Activated naive CD8-positive, alpha-beta T cell treated with anti-CD3 and anti-CD28 coated beads, Interleukin-2, amount 10 ng/mL, durations not matched to agents 7 days and 5 days (primary cell): ENCODE data around the gene COL4A2. TPM values are rescaled to one million over a fixed set of nuclear protein-coding genes. Genes with fewer than 3 reads are reported as not detected.

Experiments
- ATAC-seq: fragments of 150-1000 bp; cut with Tn5 transposase; one replicate; pipeline ENCODE4 v1.10.0; 2021; ENCODE audit warnings: low read depth, moderate library complexity
- POLR2A ChIA-PET: fragments of 350-600 bp; sonication (Branson Sonifier 250); formaldehyde crosslinking; loops from one replicate; lab custom pipeline; 2021; ENCODE audit warnings: antibody characterized with exemption; lab: Charles Lee
- DNase-seq: peaks from one replicate; pipeline ENCODE4 v3.0.0; 2021
- H3K27ac Mint-ChIP-seq: one replicate; pipeline ENCODE4 v1.8.0; 2022; ENCODE audit warnings: mild to moderate bottlenecking, mixed read lengths
- H3K27me3 Mint-ChIP-seq: one replicate; pipeline ENCODE4 v1.8.0; 2022; ENCODE audit warnings: mild to moderate bottlenecking, moderate library complexity, mixed read lengths
- H3K36me3 Mint-ChIP-seq: one replicate; pipeline ENCODE4 v1.8.0; 2021; ENCODE audit warnings: mild to moderate bottlenecking, mixed read lengths
- H3K4me1 Mint-ChIP-seq: one replicate; pipeline ENCODE4 v1.8.0; 2021; ENCODE audit warnings: mixed read lengths
- H3K4me3 Mint-ChIP-seq: one replicate; pipeline ENCODE4 v1.8.0; 2022; ENCODE audit warnings: mild to moderate bottlenecking, moderate library complexity, mixed read lengths
- H3K9me3 Mint-ChIP-seq: one replicate; pipeline ENCODE4 v1.8.0; 2021; ENCODE audit warnings: mixed read lengths
- total RNA-seq, 2 experiments: library from RNA; stranded (reverse); gene quantifications; one replicate each; pipeline ENCODE4 v1.2.3, GENCODE V29; 2021

Gene COL4A2
- total RNA-seq, 2 experiments from 2014 or later = not detected

DNA sequence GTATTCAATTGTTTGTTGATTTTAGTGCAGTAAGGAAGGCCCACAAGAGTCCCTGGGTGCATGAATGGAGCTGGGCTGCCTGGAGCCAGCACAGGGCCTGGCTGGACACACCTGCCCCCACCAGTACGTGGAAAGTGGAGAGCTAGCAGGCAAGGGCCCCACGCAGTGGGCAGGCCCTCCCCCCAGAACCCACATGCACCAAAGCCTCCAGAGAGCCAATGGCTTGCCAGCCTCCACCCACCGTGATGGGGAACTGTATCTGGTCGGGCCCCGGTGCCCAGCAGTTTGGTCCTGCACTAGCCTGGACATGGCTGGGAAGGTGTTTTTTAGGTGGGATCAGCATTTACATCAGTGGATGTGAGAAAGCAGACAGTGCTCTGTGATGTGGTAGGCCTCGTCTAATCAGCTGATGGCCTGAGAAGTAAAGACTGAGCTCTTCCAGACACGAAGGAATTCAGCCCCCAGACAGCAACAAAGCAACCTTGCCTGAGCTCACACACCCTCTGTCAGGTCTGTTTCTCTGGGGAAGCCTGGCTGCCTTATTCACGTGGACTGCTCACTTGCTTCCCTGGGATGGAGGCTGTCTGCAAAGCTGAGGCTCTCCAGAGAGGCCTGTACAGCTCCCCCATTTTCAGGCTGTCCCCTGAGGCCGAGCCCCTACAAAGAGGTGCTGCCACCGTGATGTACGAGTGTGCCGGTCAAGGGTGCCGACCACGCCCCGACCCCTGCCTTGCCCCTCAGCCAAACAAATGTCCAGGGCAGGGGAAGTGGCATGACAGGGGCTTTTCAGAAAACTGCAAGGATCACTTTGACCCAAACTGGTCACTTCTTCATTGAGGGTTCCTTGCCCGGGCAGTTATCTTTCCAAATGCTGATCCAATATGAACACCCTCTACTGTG, 226.9 kb downstream of the COL4A2 start:
- ATAC-seq (no peak), DNase-seq (no peak)
- Mint-ChIP-seq H3K27ac (no peak overlapping the region), H3K9me3 (peaks cover 2% of the 10 kb centered on the region), H3K4me3 (no peak overlapping the region), H3K27me3 (no peaks in the 10 kb centered on the region), H3K4me1 (peaks cover 12% of the 10 kb centered on the region), H3K36me3 (peaks cover 6% of the 10 kb centered on the region)
- POLR2A ChIA-PET = no interaction called here

DNA sequence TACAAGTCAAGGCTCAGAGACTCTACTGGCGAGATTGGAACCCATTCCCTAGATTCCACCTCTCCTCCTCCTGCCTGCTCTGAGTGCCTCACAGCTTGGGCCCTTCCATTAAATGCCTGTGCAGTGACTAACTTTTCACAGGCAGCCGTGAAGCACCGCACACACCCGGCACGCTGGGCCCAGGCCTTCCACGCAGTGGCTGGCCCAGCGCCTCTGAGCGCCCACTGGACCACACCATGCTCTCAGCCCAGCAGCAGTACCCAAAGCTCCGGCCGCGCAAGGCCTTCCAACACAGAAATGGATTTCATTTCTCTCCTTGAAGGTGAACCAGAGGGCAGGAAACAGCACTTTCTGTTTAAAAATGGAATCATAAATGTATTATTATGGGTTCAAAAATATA, 228.4 kb downstream of the COL4A2 start:
- H3K27ac Mint-ChIP-seq = no peak overlapping the region
- ATAC-seq = no peak
- H3K9me3 Mint-ChIP-seq = peaks cover 2% of the 10 kb centered on the region

DNA sequence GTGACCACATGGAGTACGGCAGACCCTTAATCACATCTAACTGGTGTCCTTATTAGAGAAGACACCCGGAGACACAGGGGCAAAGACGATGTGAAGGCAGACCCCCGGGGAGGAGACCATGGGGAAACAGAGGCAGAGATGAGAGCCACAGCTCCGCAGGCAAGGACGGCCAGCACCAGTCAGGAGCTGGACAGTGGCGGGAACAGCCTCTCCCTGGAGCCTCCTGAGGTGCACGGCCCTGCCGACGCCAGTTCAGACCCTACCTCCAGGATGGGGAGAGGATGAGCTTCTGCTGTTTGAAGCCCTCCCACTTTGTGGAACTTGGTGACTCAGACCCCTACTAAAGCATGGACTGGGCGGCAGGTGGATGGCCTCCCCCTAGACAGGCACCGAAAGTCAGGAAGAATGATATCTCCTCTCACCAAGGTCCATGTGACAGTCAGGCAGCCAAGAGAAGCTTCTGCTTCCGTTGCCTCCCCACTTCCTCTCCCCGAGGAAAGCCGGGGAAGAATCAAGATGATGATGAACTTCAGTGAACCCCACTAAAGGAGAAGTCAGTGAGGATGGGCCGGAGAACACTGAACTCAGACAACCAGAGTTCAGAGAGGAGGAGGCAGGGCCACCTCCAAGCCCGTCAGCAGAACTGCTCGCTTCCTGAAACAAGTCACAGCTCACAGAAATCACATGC, 229.1 kb downstream of the COL4A2 start:
- Mint-ChIP-seq H3K9me3 (no peaks in the 10 kb centered on the region), H3K4me3 (peak overlapping the region; percentile 60), H3K27ac (peak overlapping the region; percentile 38), H3K27me3 (no peaks in the 10 kb centered on the region), H3K4me1 (peaks cover 12% of the 10 kb centered on the region), H3K36me3 (no peaks in the 10 kb centered on the region)
- ATAC-seq (no peak), DNase-seq (no peak)
- POLR2A ChIA-PET = interaction anchor here (0.7 kb wide), 1 partner anchor 110 kb away, joined by 3 read pairs; no protein-coding TSS in a partner anchor

More for the DNA sequence above, 228.4 kb downstream of the COL4A2 start:
- Mint-ChIP-seq H3K4me3 (no peak overlapping the region), H3K36me3 (peaks cover 3% of the 10 kb centered on the region), H3K4me1 (peaks cover 12% of the 10 kb centered on the region), H3K27me3 (no peaks in the 10 kb centered on the region)
- DNase-seq = no peak
- POLR2A ChIA-PET = interaction anchor here (0.7 kb wide), 1 partner anchor 111 kb away, joined by 3 read pairs; no protein-coding TSS in a partner anchor

DNA sequence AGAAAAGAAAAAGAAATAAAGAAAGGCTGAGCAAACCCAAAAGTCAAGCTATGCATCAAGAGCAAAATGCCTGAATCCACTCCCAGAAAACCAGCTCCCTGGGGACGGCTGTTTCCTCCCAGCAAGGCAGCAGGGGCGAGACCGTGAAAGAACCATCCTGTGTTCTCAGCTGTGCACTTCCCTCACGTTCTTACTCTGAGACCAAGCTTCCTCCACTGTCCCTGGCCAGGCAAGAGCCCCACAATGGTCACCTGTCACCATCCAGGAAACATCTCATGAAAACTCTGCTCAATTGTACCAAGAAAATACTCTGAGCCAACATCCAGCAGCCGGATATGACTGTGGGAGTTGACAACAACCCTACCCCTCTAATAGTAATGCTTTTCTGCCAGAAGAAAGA, 231.5 kb downstream of the COL4A2 start:
- H3K4me3 Mint-ChIP-seq = no peak overlapping the region
- POLR2A ChIA-PET = no interaction called here
- H3K4me1 Mint-ChIP-seq = peaks cover 12% of the 10 kb centered on the region
- DNase-seq (no peak), ATAC-seq (no peak)
- no peaks in the 10 kb centered on the region for H3K27me3 Mint-ChIP-seq
- H3K9me3 Mint-ChIP-seq = no peaks in the 10 kb centered on the region
- H3K27ac Mint-ChIP-seq = no peak overlapping the region
- H3K36me3 Mint-ChIP-seq = no peaks in the 10 kb centered on the region

DNA sequence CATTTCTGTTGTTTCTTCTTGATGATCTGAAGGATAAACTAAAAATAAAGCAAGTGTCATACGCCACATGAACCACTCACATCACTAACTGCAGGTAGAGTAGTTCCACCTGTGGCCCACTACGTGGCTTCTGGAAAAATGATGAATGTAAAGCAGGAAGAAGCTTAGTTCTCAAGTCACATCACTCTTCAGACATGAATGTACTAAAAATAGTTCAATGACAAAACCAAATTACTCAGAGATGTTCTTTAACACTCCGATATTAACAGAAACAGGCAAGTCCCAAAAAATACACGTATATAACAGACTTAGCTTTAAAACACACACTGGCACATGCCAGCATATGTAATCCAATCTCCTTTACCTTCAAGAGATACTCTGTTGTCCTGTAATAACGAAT, 232.8 kb downstream of the COL4A2 start:
- Mint-ChIP-seq H3K27me3 (no peaks in the 10 kb centered on the region), H3K4me1 (peaks cover 12% of the 10 kb centered on the region), H3K27ac (no peak overlapping the region), H3K4me3 (no peak overlapping the region), H3K36me3 (peaks cover under 1% of the 10 kb centered on the region), H3K9me3 (no peaks in the 10 kb centered on the region)
- DNase-seq (no peak), ATAC-seq (no peak)
- POLR2A ChIA-PET = no interaction called here

DNA sequence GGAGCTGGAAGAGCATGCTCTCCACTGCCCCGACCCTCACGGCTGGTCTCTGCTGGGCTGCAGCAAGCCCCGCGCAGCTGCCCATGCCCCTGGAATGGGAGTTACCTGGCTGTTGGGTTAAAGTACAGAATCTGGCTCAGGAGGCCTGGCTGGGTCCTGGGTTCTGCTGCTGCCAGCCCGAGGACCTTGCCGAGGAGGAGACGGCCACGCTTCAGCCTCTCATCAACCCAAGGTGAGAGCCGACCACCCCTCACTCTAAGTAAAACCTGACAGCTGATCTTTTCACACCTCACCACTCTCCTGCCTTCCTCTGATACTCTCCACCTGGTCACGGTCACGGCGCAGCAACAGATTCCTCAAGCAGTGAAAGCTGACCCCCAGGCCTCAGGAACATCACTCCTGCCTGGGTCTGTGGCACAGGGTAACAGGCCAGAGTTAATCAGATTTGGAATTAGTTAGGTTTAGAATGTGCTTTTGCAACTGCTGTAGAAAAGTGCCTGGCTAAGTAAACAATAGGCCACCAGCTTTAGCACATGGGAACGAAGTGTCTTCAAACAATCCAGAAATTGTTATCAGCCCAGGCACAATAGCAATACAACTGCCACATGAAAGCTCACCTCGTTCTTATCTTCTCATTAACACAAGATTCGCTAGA, 233.9 kb downstream of the COL4A2 start:
- Mint-ChIP-seq H3K9me3 (no peaks in the 10 kb centered on the region), H3K36me3 (peaks cover 9% of the 10 kb centered on the region), H3K4me3 (no peak overlapping the region), H3K27ac (no peak overlapping the region), H3K27me3 (no peaks in the 10 kb centered on the region), H3K4me1 (peaks cover 10% of the 10 kb centered on the region)
- POLR2A ChIA-PET = no interaction called here
- no peak for DNase-seq
- ATAC-seq = no peak

DNA sequence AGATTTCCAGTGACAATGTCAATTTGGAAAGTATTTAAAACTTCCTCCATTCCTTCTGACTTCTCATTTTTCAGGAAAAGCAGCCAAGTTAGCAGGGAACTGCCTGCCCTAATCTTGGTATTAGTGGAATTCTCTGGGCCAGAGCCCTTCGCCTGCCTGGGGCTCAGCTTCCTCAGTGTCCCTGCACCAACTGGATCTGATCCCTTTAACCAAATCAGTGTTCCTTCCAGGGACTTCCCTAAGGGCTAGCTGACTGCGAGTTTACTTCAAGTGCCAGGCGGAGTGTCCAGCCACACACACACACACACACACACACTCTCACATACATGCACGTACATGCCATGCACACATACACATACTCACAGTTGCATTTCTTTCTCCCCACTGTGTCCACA, 234.4 kb downstream of the COL4A2 start:
- Mint-ChIP-seq H3K27ac (no peak overlapping the region), H3K4me1 (peaks cover 7% of the 10 kb centered on the region), H3K4me3 (no peak overlapping the region), H3K9me3 (no peaks in the 10 kb centered on the region), H3K27me3 (no peaks in the 10 kb centered on the region), H3K36me3 (peaks cover 11% of the 10 kb centered on the region)
- ATAC-seq (no peak), DNase-seq (no peak)
- POLR2A ChIA-PET = no interaction called here

DNA sequence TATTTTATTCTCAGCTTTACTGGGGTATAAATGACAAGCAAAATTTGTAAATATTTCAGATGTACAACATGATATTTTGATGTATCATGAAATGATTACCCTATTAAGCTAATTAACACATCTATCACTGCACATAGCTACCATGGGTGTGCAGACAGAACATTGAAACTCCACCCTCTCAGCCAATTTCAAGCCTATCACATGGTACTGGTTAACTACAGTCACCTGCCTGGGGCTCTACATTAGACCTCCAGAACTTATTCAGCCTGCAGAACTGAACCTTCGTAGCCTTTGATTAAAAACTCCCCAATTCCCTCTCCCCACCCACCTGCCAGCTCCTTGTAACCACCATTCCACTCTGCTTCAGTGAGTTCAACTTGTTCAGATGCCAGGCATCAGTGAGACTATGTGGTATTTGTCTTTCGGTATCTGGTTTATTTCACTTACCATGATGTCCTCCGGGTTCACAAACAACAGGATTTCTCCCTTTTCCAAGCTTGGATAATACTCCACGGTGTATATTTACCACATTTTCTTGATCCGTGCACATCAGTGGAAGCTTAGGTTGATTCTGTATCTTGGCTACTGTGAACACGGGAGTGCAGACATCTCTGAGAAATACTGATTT, 235.2 kb downstream of the COL4A2 start:
- Mint-ChIP-seq H3K27me3 (no peaks in the 10 kb centered on the region), H3K27ac (no peak overlapping the region), H3K4me1 (peaks cover 7% of the 10 kb centered on the region), H3K9me3 (no peaks in the 10 kb centered on the region), H3K4me3 (no peak overlapping the region), H3K36me3 (peaks cover 14% of the 10 kb centered on the region)
- DNase-seq = no peak
- ATAC-seq = no peak
- POLR2A ChIA-PET = no interaction called here

DNA sequence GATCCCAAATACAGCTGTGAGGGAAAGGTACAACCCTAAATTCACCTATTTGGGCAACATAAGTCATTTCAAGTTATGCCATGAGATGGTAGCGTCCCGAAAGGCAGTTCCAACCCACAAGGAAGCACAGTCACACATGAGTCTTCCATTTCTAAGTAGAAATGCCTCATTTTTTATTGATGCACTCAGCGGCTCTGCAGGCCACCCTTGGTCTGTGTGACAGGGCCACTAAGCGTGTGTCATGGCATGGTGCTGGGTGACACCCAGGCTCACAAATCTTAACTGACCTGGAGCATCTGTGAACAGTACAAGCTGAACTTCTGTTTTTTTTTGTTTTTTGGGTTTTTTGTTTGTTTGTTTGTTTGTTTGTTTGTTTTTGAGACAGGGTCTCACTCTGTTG, 239.3 kb downstream of the COL4A2 start:
- POLR2A ChIA-PET = no interaction called here
- Mint-ChIP-seq H3K4me1 (no peaks in the 10 kb centered on the region), H3K4me3 (no peak overlapping the region), H3K36me3 (peaks cover 23% of the 10 kb centered on the region), H3K27ac (no peak overlapping the region), H3K27me3 (no peaks in the 10 kb centered on the region), H3K9me3 (no peaks in the 10 kb centered on the region)
- ATAC-seq (no peak), DNase-seq (no peak)

DNA sequence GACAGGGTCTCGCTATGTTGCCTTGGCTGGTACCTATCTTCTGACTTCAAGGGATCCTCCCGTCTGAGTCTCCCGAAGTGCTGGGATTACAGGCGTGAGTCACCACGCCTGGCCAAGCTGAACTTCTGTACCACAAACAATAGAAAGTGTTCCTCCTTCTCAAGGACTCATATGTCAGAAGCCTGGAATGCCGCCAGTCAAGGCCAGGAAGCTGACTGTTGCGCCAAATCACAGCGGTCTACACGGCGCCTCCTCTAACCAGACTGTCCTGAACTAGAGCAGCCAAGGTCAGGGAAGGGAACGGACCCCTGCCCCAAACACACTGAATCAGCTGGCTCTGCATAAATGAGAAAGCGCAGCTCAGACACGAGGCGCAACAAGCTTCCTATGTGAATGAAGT, 239.8 kb downstream of the COL4A2 start:
- ATAC-seq (no peak), DNase-seq (no peak)
- POLR2A ChIA-PET = no interaction called here
- Mint-ChIP-seq H3K27ac (no peak overlapping the region), H3K9me3 (no peaks in the 10 kb centered on the region), H3K4me1 (no peaks in the 10 kb centered on the region), H3K36me3 (peaks cover 23% of the 10 kb centered on the region), H3K27me3 (no peaks in the 10 kb centered on the region), H3K4me3 (no peak overlapping the region)

DNA sequence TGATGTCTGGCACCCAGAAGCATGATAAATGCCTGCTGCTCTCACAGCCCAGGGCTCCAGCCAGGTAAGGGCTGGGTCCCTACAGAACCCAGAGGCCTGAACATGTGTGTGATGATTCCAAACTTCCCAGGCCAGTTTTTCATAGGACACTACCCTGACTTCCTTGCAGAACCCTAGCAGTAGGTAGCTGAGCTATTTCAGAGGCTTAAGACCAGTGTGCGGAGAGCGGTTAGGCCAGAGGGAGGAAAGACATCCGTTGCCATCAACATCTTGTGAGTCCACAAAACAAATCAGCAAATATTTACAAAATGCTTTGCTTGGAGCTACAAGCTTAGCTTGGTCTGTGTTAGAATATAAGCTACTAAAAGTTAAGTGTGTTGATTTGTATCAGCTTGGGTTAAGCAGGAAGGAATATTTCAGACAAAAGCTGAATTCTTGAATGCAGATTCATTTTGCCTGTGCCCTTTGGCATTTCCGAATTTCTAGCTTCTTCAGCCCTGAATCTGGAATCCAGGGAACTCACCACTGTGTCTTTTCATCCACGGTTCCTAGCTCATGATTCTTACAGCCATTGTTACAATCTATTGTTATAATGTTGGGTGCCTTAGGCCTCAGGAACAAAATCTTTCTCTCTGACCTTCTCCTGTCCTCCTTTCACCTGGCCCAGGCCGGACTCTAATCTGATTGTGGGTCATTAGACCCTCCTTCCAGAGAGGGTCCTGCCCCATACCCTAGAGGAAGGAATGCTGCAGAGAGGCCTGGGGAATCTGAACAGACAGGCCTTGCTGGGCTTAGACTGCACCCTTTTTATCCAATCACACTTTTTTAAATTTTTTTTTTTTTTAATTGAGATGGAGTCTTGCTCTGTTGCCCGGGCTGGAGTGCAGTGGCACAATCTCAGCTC, 242.1 kb downstream of the COL4A2 start:
- Mint-ChIP-seq H3K27ac (no peak overlapping the region), H3K4me3 (no peak overlapping the region), H3K27me3 (no peaks in the 10 kb centered on the region), H3K36me3 (peaks cover 26% of the 10 kb centered on the region), H3K4me1 (no peaks in the 10 kb centered on the region), H3K9me3 (no peaks in the 10 kb centered on the region)
- no peak for ATAC-seq
- POLR2A ChIA-PET = interaction anchor here (0.6 kb wide), 1 partner anchor 166 kb away, joined by 4 read pairs; no protein-coding TSS in a partner anchor
- no peak for DNase-seq

DNA sequence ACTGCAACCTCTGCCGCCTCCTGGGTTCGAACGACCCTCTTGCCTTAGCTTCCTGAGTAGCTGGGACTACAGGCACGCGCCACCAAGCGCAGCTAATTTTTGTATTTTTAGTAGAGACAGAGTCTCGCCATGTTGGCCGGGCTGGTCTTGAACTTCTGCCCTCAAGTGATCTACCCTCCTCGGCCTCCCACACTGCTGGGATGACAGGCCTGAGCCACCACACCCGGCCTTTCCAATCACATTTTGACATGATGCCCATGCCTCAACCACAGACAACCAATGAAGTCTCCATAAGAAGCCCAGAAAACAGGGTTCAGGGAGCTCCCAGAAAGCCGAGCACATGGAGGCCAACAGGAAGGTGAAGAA, 242.7 kb downstream of the COL4A2 start:
- H3K27me3 Mint-ChIP-seq = no peaks in the 10 kb centered on the region
- H3K4me3 Mint-ChIP-seq = no peak overlapping the region
- H3K27ac Mint-ChIP-seq = no peak overlapping the region
- peaks cover 26% of the 10 kb centered on the region for H3K36me3 Mint-ChIP-seq
- no peaks in the 10 kb centered on the region for H3K9me3 Mint-ChIP-seq
- H3K4me1 Mint-ChIP-seq = no peaks in the 10 kb centered on the region
- no peak for ATAC-seq
- no peak for DNase-seq
- POLR2A ChIA-PET = no interaction called here
